PC-3 (cell line): ENCODE results near the gene PCAT7. TPM values are rescaled to one million over a fixed set of nuclear protein-coding genes. Genes with fewer than 3 reads are reported as not detected.
A peak's percentile ranks its signal among the peaks of the same experiment; 100 is the strongest.
"Not testable (repeated sequence)": the region's sequence is repeated elsewhere in the genome, so short reads cannot be mapped to it uniquely, and the experiment has no call there.

ENCODE experiments used
- ATAC-seq: fragments of 200-7000 bp; cut with Tn5 transposase; 2 replicates; pipeline ENCODE4 v1.9.1; 2020; ENCODE audit warnings: mild to moderate bottlenecking, moderate library complexity
- BruUV-seq: library from RNA; stranded (reverse); fragments of 400-500 nt; replicated peaks from 2 replicates; lab custom pipeline; 2021; lab: Mats Ljungman, UMichigan
- CTCF ChIA-PET: fragments of 300-600 bp; sonication (Branson Sonifier 250); formaldehyde crosslinking; loops from one replicate; lab custom pipeline; 2022; ENCODE audit warnings: antibody characterized with exemption; lab: Charles Lee
- POLR2A ChIA-PET: fragments of 300-600 bp; sonication (Branson Sonifier 250); formaldehyde crosslinking; loops from one replicate; lab custom pipeline; 2022; ENCODE audit warnings: antibody characterized with exemption; ENCODE audit not compliant: unreplicated experiment; lab: Charles Lee
- DNase-seq: peaks from one replicate; pipeline ENCODE4 v3.0.0-alpha.2; 2015
- H2AFZ ChIP-seq: fragments of 300-600 bp; sonication (generic); 2 replicates; pipeline ENCODE4 v1.6.0; 2016; ENCODE audit warnings: antibody characterized with exemption, low read length
- H3F3A ChIP-seq: fragments of 300-600 bp; sonication (generic); one replicate; pipeline ENCODE4 v1.6.0; 2017; ENCODE audit warnings: antibody characterized with exemption, low read length, control low read depth, mild to moderate bottlenecking; ENCODE audit not compliant: unreplicated experiment
- H3K27ac ChIP-seq: fragments of 300-600 bp; sonication (generic); 2 replicates; pipeline ENCODE4 v1.5.1; 2016; ENCODE audit warnings: mild to moderate bottlenecking, low read length
- H3K27me3 ChIP-seq: fragments of 300-600 bp; sonication (generic); 2 replicates; pipeline ENCODE4 v1.6.1; 2016; ENCODE audit warnings: low read length, mixed read lengths
- H3K36me3 ChIP-seq: fragments of 300-600 bp; sonication (generic); 2 replicates; pipeline ENCODE4 v1.6.1; 2016; ENCODE audit warnings: low read depth, mixed run types, low read length, mixed read lengths
- H3K4me1 ChIP-seq: fragments of 300-600 bp; sonication (generic); 2 replicates; pipeline ENCODE4 v1.5.1; 2016; ENCODE audit warnings: low read length; ENCODE audit not compliant: insufficient read depth
- H3K4me2 ChIP-seq: fragments of 300-600 bp; sonication (generic); 2 replicates; pipeline ENCODE4 v1.6.0; 2016; ENCODE audit warnings: low read length
- H3K4me3 ChIP-seq: fragments of 300-600 bp; sonication (generic); 2 replicates; pipeline ENCODE4 v1.5.1; 2016; ENCODE audit warnings: mild to moderate bottlenecking, low read length, mixed read lengths
- H3K79me2 ChIP-seq: fragments of 300-600 bp; sonication (generic); 2 replicates; pipeline ENCODE4 v1.6.1; 2017; ENCODE audit warnings: low read length, mixed read lengths
- H3K9ac ChIP-seq: fragments of 300-600 bp; sonication (generic); 2 replicates; pipeline ENCODE4 v1.6.0; 2016; ENCODE audit warnings: mild to moderate bottlenecking, low read length
- H3K9me2 ChIP-seq: fragments of 300-600 bp; sonication (generic); replicated peaks from 2 replicates; pipeline ENCODE4 v1.6.1; 2016; ENCODE audit warnings: mixed run types, low read length, mixed read lengths
- H3K9me3 ChIP-seq: fragments of 300-600 bp; sonication (generic); 2 replicates; pipeline ENCODE4 v1.6.1; 2016; ENCODE audit warnings: low read length, mixed read lengths
- H4K20me1 ChIP-seq: fragments of 300-600 bp; sonication (generic); 2 replicates; pipeline ENCODE4 v1.6.1; 2016; ENCODE audit warnings: low read length, mixed read lengths
- CTCF ChIP-seq: fragments of 300-600 bp; sonication (generic); conservative IDR thresholded peaks from 2 replicates; pipeline ENCODE4 v1.5.1; 2017; ENCODE audit warnings: antibody characterized with exemption, low read depth, mild to moderate bottlenecking, low read length
- EZH2 ChIP-seq: fragments of 300-600 bp; sonication (generic); IDR thresholded peaks from one replicate; pipeline ENCODE4 v1.6.1; 2017; ENCODE audit warnings: antibody characterized with exemption, mild to moderate bottlenecking, low read length; ENCODE audit not compliant: unreplicated experiment
- EZH2phosphoT487 ChIP-seq: fragments of 300-600 bp; sonication (generic); IDR thresholded peaks from 2 replicates; pipeline ENCODE4 v1.6.1; 2018; ENCODE audit warnings: mild to moderate bottlenecking, antibody characterized with exemption, low read length, borderline replicate concordance
- intact Hi-C: fragments of 100-400 bp; cut with micrococcal nuclease; formaldehyde crosslinking; loops from 2 replicates; pipeline ENCODE4 v1.9.0; 2023
- total RNA-seq: library from RNA; depleted of rRNA; stranded (reverse); fragments of >200 nt; gene quantifications from 2 replicates; pipeline ENCODE4 v1.2.3, GENCODE V29; 2014

PCAT7 gene
- total RNA-seq, 1 experiment from 2014 or later, result 1.9 TPM

GRCh38 chr9:94586316-94586715, 31.4 kb downstream of the PCAT7 start:
- H3K27ac ChIP-seq, result no peak overlapping the region
- TF ChIP-seq EZH2phosphoT487 (no peak), CTCF (no peak), EZH2 (no peak)
- no peaks in the 10 kb centered on the region for H3F3A ChIP-seq
- H3K4me1 ChIP-seq, result no peaks in the 10 kb centered on the region
- H3K9me2 ChIP-seq, result no peaks in the 10 kb centered on the region
- no peak overlapping the region for H3K9ac ChIP-seq
- BruUV-seq, result no TSS peak
- ATAC-seq, result no peak
- POLR2A ChIA-PET, result no interaction called here
- intact Hi-C loops, result no loop called here
- CTCF ChIA-PET, result no interaction called here
- no peaks in the 10 kb centered on the region for H3K36me3 ChIP-seq
- H3K4me2 ChIP-seq, result no peak overlapping the region
- H3K4me3 ChIP-seq, result no peak overlapping the region
- H2AFZ ChIP-seq, result no peak overlapping the region
- no peaks in the 10 kb centered on the region for H3K79me2 ChIP-seq
- no peaks in the 10 kb centered on the region for H3K27me3 ChIP-seq
- no peaks in the 10 kb centered on the region for H3K9me3 ChIP-seq
- no peaks in the 10 kb centered on the region for H4K20me1 ChIP-seq
- no peak for DNase-seq

- CTCF ChIA-PET, result no interaction called here
- Histone ChIP-seq H2AFZ (0 out of 2 replicates have a peak overlapping the region, but pooled peaks have one; percentile 40), H3K9ac (no peak overlapping the region), H3K79me2 (no peaks in the 10 kb centered on the region), H3K27ac (no peak overlapping the region), H3K9me2 (no peaks in the 10 kb centered on the region), H3K9me3 (no peaks in the 10 kb centered on the region), H3K4me1 (no peaks in the 10 kb centered on the region), H3K36me3 (no peaks in the 10 kb centered on the region), H4K20me1 (no peaks in the 10 kb centered on the region), H3K27me3 (no peaks in the 10 kb centered on the region), H3K4me3 (no peak overlapping the region), H3K4me2 (no peak overlapping the region), H3F3A (no peaks in the 10 kb centered on the region)
- no TSS peak for BruUV-seq
- no peak for TF ChIP-seq EZH2phosphoT487
- TF ChIP-seq CTCF, result no peak
- no peak for TF ChIP-seq EZH2
- intact Hi-C loops, result no loop called here
- DNase-seq, result peak; percentile 8
- ATAC-seq, result peak; percentile 49; the same call in 1 of the 2 replicates
- POLR2A ChIA-PET, result no interaction called here
These were observed 31.9 kb downstream of the PCAT7 start for GRCh38 chr9:94586814-94587213.

DNA sequence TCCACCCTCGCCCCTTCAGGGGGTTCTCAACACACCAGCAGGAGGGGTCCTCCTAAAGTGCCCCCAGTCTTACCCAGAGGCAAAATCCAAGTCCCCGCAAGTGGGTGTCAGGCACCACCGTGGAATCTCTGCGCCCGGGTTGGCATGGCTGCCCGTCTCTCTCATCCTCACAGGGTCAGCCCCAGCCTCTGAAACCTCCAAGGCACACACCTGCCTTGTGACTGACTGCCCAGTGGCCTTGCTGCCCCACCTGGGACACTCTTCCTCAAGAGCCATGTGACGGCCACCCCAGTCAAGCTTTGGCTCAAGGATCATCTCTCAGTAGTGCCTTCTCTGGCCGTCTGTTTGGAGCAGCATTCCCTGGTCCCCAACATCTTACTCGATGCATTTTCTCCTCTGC, 33.8 kb downstream of the PCAT7 start:
- POLR2A ChIA-PET, result no interaction called here
- Histone ChIP-seq H3F3A (no peaks in the 10 kb centered on the region), H3K36me3 (no peaks in the 10 kb centered on the region), H3K79me2 (no peaks in the 10 kb centered on the region), H3K4me1 (no peaks in the 10 kb centered on the region), H3K4me2 (no peak overlapping the region), H3K9me3 (no peaks in the 10 kb centered on the region), H3K4me3 (no peak overlapping the region), H2AFZ (no peak overlapping the region), H3K9ac (no peak overlapping the region), H3K27me3 (no peaks in the 10 kb centered on the region), H3K9me2 (no peaks in the 10 kb centered on the region), H3K27ac (no peak overlapping the region), H4K20me1 (no peaks in the 10 kb centered on the region)
- no peak for TF ChIP-seq EZH2
- TF ChIP-seq EZH2phosphoT487, result no peak
- TF ChIP-seq CTCF, result no peak
- DNase-seq (no peak), ATAC-seq (no peak)
- CTCF ChIA-PET, result no interaction called here
- intact Hi-C loops, result no loop called here
- BruUV-seq, result no TSS peak

GRCh38 chr9:94591046-94591545, 36.2 kb downstream of the PCAT7 start:
- H3K4me2 ChIP-seq, H3K9me2 ChIP-seq, H3F3A ChIP-seq, H3K27ac ChIP-seq, ATAC-seq, DNase-seq, H3K27me3 ChIP-seq, H3K4me3 ChIP-seq, H4K20me1 ChIP-seq, H3K9ac ChIP-seq, H3K79me2 ChIP-seq, H3K4me1 ChIP-seq, CTCF ChIA-PET, H3K9me3 ChIP-seq, H2AFZ ChIP-seq, POLR2A ChIA-PET, H3K36me3 ChIP-seq, intact Hi-C loops, BruUV-seq: not testable (repeated sequence)
